ENCODE results near the gene APEH.

DNA sequence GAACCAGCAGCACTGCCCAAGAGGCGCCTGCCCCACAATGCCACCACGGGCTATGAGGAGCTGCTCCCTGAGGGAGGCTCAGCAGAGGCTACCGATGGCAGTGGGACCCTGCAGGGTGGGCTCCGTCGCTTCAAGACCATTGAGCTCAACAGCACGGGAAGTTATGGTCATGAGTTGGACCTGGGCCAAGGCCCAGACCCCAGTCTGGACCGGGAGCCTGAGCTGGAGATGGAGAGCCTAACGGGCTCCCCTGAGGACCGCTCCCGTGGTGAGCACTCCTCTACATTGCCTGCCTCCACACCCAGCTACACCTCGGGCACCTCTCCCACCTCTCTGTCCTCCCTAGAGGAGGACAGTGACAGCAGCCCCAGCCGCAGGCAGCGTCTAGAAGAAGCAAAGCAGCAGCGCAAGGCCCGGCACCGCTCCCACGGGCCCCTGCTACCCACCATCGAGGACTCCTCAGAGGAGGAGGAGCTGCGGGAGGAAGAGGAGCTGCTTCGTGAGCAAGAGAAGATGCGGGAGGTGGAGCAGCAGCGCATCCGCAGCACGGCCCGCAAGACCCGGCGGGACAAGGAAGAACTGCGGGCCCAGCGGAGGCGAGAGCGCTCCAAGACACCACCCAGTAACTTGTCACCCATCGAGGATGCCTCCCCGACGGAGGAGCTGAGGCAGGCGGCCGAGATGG is 21.8 kb upstream of the APEH start:
- TF ChIP-seq CTCF (IDR thresholded peaks at IDR 0.05), result no peak
- TF ChIP-seq POLR2A (IDR thresholded peaks at IDR 0.05), result no peak

Data from testis (tissue), 2 donors.